ENCODE data around the gene GDF15.
"Not testable (repeated sequence)": the region's sequence is repeated elsewhere in the genome, so short reads cannot be mapped to it uniquely, and the experiment has no call there.

The GDF15 gene, protein sequence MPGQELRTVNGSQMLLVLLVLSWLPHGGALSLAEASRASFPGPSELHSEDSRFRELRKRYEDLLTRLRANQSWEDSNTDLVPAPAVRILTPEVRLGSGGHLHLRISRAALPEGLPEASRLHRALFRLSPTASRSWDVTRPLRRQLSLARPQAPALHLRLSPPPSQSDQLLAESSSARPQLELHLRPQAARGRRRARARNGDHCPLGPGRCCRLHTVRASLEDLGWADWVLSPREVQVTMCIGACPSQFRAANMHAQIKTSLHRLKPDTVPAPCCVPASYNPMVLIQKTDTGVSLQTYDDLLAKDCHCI

DNA sequence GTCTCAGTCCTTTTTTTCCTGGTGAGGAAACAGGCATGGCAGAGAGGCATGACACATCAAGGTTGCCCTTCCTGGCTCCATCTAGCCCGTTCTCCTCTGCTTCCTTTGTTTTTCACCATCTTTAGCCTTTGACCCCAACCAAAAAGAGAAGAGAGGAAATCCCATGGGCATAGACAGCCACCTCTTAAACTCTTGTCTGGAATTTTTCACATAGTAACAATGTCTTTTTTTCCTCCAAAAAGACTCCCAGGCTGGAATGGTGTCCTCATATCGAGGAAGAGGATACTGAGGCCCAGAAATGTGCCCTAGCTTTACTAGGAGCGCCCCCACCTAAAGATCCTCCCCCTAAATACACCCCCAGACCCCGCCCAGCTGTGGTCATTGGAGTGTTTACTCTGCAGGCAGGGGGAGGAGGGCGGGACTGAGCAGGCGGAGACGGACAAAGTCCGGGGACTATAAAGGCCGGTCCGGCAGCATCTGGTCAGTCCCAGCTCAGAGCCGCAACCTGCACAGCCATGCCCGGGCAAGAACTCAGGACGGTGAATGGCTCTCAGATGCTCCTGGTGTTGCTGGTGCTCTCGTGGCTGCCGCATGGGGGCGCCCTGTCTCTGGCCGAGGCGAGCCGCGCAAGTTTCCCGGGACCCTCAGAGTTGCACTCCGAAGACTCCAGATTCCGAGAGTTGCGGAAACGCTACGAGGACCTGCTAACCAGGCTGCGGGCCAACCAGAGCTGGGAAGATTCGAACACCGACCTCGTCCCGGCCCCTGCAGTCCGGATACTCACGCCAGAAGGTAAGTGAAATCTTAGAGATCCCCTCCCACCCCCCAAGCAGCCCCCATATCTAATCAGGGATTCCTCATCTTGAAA is at the start of gene GDF15:
Gene GDF15, plus strand, starts transcription at position 484 of the 868 bp plus-strand sequence. Its CDS starts 32 bp downstream, at position 516.
- DNase-seq (ENCODE audit: low read depth, low spot score): no peak

- DNase-seq (ENCODE audit: low read depth, low spot score): no peak
Observed at GRCh38 chr19:18338541-18338940, 47.4 kb upstream of the GDF15 start.

- DNase-seq (ENCODE audit: low read depth, low spot score): no peak
Observed at GRCh38 chr19:18339723-18340122, 46.2 kb upstream of the GDF15 start.

GRCh38 chr19:18340190-18340989 is 45.6 kb upstream of the GDF15 start, which contains the start of gene PGPEP1:
PGPEP1 (plus strand) TSS chr19:18340598; CDS start chr19:18340682, 84 bp downstream.
- no peak for DNase-seq (ENCODE audit: low read depth, low spot score)

DNA sequence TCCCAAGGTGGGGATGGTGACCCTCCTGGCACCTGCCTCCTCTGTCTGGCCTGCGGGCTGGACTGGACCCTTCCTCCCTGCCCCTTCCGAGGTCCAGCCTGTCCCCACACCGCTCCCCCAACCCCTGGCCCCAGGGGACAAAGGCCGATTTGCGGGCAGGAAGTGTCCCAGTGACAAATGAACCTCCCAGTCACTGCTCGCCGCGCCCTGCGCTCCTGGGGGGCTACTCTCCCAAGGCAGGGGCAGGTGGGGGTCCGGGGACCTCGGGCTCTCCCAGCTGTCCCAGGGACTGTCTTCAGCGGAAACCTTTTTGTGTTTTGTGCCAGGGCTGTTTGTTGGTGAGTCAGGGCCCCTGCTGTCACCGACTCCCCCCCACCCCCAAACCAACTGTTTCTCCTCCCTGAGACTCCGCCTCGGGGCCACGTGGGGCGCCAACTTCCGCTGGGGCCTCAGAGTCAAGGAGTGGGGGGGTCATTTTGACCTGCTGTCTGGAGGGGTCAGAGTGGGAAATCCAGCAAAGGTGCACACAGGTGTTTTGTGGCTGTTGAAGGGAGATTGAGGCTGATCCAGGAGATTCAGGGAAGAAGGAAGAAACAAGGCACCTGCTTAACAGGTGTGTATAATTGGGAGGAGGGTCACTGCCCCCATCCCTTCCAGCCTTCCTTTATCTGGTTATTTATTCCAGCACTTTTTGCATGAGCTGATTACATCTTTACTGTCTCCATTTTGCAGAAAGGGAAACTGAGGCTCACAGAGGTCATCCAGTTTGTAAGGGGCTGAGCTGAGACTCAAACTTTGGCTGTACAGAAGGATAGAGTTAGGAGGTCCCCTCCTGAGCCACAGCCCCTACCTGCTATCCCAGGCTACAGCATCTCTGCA is 44.7 kb upstream of the GDF15 start:
- no peak for DNase-seq (ENCODE audit: low read depth, low spot score)

DNA sequence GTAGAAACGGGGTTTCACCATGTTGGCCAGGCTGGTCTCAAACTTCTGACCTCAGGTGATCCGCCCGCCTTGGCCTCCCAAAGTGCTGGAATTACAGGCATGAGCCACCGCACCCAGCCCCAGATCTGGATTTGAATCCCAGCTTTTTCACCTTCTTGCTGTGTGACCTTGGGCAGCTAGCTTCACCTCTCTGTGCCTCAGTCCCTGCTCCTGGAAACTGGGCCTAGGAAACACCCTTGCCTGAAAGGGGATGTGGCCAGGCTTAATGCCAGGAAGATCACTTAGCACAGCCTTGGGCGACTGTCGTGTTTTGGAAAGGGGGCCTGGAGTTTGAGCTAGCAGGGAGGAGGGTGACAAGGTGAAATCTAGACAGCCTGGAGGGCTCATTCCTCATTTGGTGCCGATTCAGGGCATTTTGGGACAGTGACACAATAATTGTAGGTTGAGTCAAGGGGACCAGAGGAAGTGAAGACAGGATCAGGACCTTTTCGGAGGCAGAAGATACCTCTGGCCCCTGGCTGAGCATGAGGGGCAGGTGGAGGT is 43.8 kb upstream of the GDF15 start:
- no peak for DNase-seq (ENCODE audit: low read depth, low spot score)

GRCh38 chr19:18344582-18344950 is 41.4 kb upstream of the GDF15 start:
- DNase-seq (ENCODE audit: low read depth, low spot score): no peak

GRCh38 chr19:18345296-18345695 is 40.7 kb upstream of the GDF15 start:
- DNase-seq (ENCODE audit: low read depth, low spot score): no peak

DNA sequence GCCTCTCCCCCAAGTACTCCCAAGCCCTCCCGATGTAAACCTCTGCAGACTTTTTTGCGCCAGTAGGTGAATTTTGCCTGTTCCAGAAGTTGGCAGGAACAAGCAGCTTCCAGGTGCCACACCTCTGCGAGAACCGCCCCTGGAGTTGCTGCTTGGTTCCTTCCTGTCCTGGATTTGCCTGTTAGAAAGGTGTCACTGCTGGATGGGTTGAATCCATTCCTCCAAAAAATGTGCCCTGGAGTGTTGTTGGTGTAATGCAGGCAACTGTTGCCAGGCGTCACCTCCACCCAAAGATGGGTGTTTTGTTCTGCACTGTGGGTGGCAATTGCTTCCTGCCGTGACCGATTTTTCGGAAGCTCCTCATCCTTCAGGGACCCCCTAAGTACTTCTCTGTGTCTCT is 39.9 kb upstream of the GDF15 start:
- DNase-seq (ENCODE audit: low read depth, low spot score): no peak

DNA sequence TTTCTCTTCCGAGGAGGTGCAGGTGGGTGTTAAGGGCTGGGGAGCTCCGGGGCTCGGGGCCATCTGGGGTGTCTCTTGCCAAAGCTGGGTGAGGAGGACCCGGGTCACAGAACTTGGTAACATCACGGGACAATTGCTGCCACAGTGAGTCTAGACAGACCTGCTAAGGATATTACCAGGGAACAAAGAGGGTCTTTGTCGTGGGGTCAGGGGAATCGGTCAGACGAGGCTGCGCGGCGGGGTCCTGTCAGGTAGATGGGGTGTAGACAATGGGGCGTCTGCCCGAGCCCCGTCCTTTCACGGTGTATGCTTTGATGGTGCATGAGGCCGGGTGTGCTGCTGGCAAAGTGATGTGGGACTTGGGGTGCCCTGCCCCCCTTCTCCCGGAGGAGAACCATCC is 37.8 kb upstream of the GDF15 start:
- DNase-seq (ENCODE audit: low read depth, low spot score): no peak

DNA sequence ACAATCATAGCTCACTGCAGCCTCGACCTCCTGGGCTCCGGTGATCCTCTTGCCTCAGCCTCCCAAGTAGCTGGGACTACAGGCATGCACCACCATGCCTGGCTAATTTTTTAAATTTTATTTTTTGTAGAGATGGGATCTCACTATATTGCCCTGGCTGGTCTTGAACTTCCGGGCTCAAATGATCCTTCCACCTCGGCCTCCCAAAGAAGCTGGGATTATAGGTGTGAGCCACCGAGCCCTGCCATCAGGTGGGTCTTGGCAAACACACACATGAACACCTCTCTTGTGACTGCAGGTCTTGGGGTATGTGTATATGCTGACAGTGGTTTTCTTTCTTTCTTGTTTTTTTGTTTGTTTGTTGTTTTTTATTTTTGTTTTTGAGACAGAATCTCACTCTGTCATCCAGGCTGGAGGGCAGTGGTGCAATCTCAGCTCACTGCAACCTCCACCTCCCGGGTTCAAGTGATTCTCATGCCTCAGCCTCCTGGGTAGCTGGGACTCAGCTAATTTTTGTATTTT is 37.1 kb upstream of the GDF15 start:
- DNase-seq (ENCODE audit: low read depth, low spot score): not testable (repeated sequence)

- no peak for DNase-seq (ENCODE audit: low read depth, low spot score)
Observed at GRCh38 chr19:18349524-18350128, 36.3 kb upstream of the GDF15 start.

- DNase-seq (ENCODE audit: low read depth, low spot score): no peak
Observed at GRCh38 chr19:18350490-18350889, 35.5 kb upstream of the GDF15 start.

GRCh38 chr19:18351544-18351943 is 34.4 kb upstream of the GDF15 start:
- no peak for DNase-seq (ENCODE audit: low read depth, low spot score)

GRCh38 chr19:18353378-18354005 is 32.5 kb upstream of the GDF15 start:
- DNase-seq (ENCODE audit: low read depth, low spot score): no peak

- not testable (repeated sequence) for DNase-seq (ENCODE audit: low read depth, low spot score)
Observed at GRCh38 chr19:18354743-18355142, 31.2 kb upstream of the GDF15 start.

- DNase-seq (ENCODE audit: low read depth, low spot score): no peak
Observed at GRCh38 chr19:18357041-18357440, 28.9 kb upstream of the GDF15 start.

DNA sequence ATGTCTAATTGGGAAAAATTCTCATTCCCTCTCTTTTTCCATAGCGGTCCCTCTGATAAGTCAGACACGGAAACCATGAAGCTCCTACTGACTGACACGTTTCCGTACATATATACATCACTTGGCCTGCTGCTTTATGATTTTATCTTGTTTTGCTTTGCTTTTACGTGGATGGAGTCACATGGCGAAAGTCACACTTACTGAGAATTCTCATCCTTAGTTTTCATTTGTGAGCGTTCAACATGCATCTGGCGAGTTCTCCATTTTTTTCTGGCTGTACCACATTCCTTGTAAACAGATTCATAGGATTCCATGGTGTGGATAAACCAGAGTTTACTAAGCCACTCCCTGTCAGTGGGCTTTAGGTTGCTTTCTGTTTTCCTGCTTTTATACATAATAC is 24.3 kb upstream of the GDF15 start:
- DNase-seq (ENCODE audit: low read depth, low spot score): no peak

GRCh38 chr19:18362934-18363542 is 22.9 kb upstream of the GDF15 start:
- no peak for DNase-seq (ENCODE audit: low read depth, low spot score)

Measured in iPS DF 19.7 (cell line).